ENCODE measurements around the gene INAFM2.

The INAFM2 gene

DNA sequence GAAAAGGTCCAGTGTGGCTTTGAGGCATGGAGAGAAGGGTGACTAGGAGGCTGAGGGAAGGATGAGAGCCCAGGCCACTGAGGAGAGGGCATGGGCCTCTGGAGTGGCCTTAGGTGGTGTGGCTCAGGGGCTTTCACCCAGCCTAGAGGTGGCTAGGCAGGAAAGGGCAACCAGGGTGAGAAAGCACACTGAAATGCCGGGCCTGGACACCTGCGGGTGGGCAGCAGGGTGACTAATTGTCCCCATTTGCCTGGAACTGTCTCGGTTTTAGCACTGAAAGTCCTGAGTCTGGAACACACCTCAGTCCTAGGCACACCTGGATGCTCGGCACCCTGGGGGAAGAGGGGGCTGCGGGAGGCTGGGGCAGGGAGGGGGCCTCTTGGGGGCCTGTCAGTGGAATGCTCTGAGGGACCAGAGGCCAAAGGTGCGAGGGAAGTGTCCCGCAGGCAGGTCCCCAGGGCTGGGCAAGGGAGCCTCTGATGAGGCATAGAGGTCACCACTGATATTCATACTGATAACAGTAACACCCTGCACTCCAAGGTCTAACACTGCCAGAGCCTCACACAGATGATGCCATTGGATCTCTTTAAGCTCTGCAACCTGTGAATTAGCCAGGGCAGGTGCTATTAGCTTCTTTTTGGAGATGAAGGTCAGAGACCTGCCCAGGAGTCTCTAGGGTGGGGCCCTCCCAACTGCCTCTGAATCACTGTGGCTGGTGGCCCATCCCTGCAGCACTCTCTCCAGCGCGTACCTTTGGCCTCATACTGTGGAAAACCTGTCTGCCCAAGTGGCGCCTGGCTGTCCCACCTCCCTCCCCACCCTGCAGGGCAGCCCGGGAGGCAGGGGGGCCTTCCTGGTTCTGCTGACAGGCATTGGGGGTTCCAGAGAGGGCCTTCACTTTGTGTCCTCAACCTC lies 24.3 kb downstream of the INAFM2 start:
- TF ChIP-seq, protein P1, sequence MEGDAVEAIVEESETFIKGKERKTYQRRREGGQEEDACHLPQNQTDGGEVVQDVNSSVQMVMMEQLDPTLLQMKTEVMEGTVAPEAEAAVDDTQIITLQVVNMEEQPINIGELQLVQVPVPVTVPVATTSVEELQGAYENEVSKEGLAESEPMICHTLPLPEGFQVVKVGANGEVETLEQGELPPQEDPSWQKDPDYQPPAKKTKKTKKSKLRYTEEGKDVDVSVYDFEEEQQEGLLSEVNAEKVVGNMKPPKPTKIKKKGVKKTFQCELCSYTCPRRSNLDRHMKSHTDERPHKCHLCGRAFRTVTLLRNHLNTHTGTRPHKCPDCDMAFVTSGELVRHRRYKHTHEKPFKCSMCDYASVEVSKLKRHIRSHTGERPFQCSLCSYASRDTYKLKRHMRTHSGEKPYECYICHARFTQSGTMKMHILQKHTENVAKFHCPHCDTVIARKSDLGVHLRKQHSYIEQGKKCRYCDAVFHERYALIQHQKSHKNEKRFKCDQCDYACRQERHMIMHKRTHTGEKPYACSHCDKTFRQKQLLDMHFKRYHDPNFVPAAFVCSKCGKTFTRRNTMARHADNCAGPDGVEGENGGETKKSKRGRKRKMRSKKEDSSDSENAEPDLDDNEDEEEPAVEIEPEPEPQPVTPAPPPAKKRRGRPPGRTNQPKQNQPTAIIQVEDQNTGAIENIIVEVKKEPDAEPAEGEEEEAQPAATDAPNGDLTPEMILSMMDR (IDR thresholded peaks at IDR 0.05; ENCODE audit: low read depth, low read length, missing control alignments): no peak
- H3K36me3 ChIP-seq (replicated peaks): no peaks in the 10 kb centered on the region
- in situ Hi-C loops (cut with HindIII; ENCODE audit: low pct_ligation_motif_present, low sequenced_read_pairs): no loop called here
- H3K4me3 ChIP-seq (ENCODE audit: low read depth, low read length): no peak overlapping the region
- no peak overlapping the region for H3K27ac ChIP-seq
- no peaks in the 10 kb centered on the region for H3K27me3 ChIP-seq (replicated peaks)
- DNase-seq: no peak

- H3K4me3 ChIP-seq (ENCODE audit: low read depth, low read length): no peak overlapping the region
- in situ Hi-C loops (cut with HindIII; ENCODE audit: low pct_ligation_motif_present, low sequenced_read_pairs): no loop called here
These were observed 25.0 kb downstream of the INAFM2 start for GRCh38 chr15:40348474-40348870.

DNA sequence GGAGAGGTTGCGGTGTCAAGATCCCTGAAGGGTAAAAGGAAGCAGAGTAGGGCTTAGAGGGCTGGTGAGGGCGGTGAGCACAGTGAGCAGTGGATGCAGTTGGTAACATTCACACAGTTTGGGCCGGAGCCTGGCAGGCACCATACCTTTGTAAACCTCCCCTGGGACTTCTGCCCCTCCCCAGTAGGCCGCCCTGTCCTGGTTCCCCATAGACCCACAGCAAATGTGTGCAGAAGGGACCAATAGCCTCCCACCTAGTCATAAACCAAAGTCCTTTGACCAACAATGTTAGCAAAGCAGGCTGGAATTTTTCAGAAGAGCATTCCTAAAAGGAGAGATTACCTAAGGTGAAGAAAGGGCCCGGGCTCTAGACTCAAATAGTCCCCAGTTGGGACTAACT lies 25.7 kb downstream of the INAFM2 start:
- in situ Hi-C loops (cut with HindIII; ENCODE audit: low pct_ligation_motif_present, low sequenced_read_pairs): no loop called here
- no peaks in the 10 kb centered on the region for H3K36me3 ChIP-seq (replicated peaks)
- TF ChIP-seq, protein P1 (IDR thresholded peaks at IDR 0.05; ENCODE audit: low read depth, low read length, missing control alignments): no peak
- DNase-seq: no peak
- H3K27me3 ChIP-seq (replicated peaks): no peaks in the 10 kb centered on the region
- H3K4me3 ChIP-seq (ENCODE audit: low read depth, low read length): no peak overlapping the region
- no peak overlapping the region for H3K27ac ChIP-seq

More at GRCh38 chr15:40348474-40348870, 25.0 kb downstream of the INAFM2 start:
- TF ChIP-seq, protein P1 (IDR thresholded peaks at IDR 0.05; ENCODE audit: low read depth, low read length, missing control alignments): no peak
- Histone ChIP-seq H3K27ac (no peak overlapping the region), H3K27me3 (replicated peaks) (no peaks in the 10 kb centered on the region), H3K36me3 (replicated peaks) (no peaks in the 10 kb centered on the region)
- no peak for DNase-seq

DNA sequence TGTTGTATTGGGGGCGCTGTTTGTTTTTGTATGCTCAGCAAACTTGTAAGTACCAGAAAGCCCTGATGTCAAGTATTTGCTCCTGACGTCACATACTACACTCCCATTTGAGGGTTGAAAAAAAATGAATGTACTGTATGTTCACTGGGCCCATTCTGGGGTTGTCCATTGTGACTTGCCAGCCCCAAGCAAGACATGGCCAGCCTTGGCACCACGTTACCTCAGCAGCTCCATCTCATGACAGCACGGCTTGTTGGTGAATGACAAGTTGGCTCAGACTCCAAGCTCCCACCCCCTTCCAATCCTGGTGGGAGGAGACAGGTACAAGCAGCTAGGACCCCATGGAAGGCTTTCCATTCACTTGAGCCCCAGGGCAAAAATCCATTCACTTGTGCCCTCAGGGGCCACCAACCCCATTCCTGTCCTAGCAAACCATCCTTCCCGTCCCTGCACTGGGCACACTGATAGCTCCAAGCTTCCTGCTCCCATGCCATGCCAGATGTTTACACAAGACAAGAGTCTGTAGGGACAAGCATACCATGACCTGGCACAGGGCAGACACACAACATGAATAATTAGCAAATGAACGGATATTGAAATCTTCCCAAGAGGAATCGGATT lies 28.9 kb downstream of the INAFM2 start:
- Histone ChIP-seq H3K4me3 (ENCODE audit: low read depth, low read length) (no peak overlapping the region), H3K27ac (no peak overlapping the region), H3K36me3 (replicated peaks) (no peaks in the 10 kb centered on the region), H3K27me3 (replicated peaks) (no peaks in the 10 kb centered on the region)
- in situ Hi-C loops (cut with HindIII; ENCODE audit: low pct_ligation_motif_present, low sequenced_read_pairs): no loop called here
- TF ChIP-seq, protein P1 (IDR thresholded peaks at IDR 0.05; ENCODE audit: low read depth, low read length, missing control alignments): no peak
- DNase-seq: no peak

GRCh38 chr15:40353697-40354096 lies 30.2 kb downstream of the INAFM2 start:
- H3K36me3 ChIP-seq (replicated peaks): no peaks in the 10 kb centered on the region
- no peak overlapping the region for H3K4me3 ChIP-seq (ENCODE audit: low read depth, low read length)
- in situ Hi-C loops (cut with HindIII; ENCODE audit: low pct_ligation_motif_present, low sequenced_read_pairs): no loop called here
- TF ChIP-seq, protein P1 (IDR thresholded peaks at IDR 0.05; ENCODE audit: low read depth, low read length, missing control alignments): no peak
- no peak overlapping the region for H3K27ac ChIP-seq
- H3K27me3 ChIP-seq (replicated peaks): no peaks in the 10 kb centered on the region
- no peak for DNase-seq
